ENCODE data around the gene CTDP1.

GRCh38 chr18:79680100-79680879 is 687 bp downstream of the CTDP1 start:
- TF ChIP-seq CTCF (IDR thresholded peaks at IDR 0.05): no peak
- TF ChIP-seq POLR2A (IDR thresholded peaks at IDR 0.05): peak in 2 of 3 donors; percentile 6 to 17

All from body of pancreas (tissue), 4 donors.